ENCODE measurements around the gene DENND1C.
A peak's percentile ranks its signal among the peaks of the same experiment; 100 is the strongest.

The DENND1C gene

DNA sequence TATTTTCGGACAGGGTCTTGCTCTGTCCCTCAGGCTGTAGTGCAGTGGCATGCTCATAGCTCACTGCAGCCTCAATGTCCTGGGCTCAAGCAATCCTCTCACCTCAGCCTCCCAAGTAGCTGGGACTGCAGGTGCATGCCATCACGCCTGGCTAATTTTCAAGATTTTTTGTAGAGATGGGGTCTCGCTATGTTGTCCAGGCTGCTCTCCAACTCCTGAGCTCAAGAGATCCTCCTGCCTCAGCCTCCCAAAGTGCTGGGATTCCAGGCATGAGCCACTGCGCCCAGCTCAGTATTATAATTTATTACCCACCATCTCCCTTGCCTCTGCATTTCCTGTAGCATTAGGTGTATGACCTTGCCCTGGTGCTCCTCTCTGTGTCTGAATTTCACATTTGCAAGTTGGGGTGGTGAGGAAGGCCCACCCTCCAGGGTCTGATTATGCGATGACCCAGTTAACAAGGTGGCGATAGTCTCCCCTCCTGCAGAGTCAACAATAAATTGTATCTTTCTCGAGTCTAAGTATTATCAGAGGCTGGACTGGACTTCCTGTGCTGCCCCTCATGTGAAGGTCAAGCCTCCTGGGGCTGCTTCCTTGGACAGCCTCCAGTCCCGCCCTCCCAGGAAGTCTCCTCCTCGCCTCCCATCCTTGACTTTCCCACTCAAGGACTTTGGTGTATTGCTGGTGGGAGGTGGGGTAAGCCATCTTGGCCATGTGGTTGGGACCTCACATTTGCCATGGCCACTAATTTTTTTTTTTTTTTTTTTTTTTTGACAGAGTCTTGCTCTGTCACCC lies 22.0 kb upstream of the DENND1C start:
- DNase-seq, result no peak

DNA sequence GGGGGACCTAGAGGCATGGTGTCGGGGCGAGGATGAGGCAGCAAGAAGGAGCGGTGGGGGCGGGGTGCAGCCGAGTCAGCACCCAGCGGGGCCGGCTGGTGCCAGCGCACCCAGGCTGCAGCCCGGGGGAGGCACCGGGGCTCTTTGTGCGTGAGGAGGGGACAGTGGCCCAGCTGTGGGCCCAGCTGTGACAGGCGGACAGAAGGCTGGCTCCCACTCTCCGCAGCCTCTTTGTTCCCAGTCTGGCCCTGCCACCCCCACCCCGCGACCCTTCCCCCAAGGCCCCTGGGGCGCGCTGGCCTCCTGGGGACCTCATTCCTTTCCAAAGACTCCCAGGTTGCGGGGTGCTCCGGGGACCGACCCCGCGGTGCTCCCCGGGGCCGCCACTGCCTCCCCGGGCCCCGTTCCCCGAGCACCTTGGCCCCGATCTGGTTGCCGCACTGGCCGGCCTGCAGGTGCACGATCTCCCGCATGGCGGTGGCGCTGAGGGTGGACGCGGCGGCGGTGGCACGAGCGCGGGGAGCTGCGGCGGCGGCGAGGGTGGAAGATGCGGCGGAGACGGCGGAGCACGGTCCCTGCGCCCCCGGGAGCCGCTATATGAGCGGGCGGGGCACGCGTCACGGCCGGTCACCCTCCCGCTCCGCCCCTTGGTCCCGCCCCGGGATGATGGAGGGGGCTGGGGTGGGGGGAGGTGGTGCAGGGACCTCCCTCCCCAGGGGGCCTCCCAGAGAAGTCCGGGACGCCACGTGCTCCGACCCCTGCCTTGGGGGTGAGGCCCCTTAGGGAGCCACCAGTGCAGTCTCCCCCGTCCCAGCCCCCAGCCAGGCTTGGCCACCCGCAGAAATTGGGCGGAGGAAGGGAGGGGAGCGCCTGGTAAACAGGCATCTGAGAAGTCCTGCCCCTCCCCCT lies 20.4 kb upstream of the DENND1C start, which contains the start of gene TUBB4A:
TUBB4A (minus strand) TSS at position 570 of the 909 bp plus-strand sequence; CDS start at position 473, 97 bp downstream.
- peak; percentile 50 to 60 for DNase-seq

DNA sequence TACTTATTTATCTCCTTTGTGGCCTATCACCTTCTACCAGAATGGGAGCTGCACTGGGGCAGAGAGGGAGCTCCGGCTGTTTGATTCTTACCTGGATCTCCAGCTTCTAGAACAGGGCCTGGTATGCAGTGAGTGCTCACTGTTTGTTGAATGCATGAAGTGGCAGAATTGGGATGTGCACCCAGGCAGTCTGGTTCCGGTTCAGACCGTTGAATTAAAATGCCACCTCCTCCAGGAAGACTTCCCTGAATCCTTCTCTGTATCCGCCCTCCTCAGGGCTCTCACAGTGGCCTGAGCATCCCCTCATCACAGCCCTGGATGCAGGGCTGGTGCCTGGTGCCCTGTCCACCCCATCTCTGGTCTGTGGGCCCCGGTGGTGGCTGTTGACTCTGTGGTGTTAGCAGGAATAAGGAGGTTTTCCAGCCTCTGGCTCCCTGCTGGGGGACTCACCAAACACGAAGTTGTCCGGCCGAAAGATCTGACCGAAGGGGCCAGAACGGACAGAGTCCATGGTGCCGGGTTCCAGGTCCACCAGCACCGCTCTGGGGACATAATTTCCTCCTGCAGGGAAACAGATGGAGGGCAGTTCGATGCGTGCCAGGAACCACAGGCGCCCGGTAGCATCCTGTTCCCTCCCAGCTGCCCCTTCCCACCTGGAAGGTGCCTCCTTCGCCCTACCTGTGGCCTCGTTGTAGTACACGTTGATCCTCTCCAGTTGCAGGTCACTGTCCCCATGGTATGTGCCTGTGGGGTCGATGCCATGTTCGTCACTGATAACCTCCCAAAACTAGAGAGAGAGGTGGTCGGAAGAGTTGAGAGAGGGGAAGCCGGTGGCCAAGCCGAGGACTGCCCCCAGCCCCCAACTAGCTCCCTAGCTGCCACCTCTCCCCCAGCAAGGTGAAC lies 19.5 kb upstream of the DENND1C start:
- no peak for DNase-seq

DNA sequence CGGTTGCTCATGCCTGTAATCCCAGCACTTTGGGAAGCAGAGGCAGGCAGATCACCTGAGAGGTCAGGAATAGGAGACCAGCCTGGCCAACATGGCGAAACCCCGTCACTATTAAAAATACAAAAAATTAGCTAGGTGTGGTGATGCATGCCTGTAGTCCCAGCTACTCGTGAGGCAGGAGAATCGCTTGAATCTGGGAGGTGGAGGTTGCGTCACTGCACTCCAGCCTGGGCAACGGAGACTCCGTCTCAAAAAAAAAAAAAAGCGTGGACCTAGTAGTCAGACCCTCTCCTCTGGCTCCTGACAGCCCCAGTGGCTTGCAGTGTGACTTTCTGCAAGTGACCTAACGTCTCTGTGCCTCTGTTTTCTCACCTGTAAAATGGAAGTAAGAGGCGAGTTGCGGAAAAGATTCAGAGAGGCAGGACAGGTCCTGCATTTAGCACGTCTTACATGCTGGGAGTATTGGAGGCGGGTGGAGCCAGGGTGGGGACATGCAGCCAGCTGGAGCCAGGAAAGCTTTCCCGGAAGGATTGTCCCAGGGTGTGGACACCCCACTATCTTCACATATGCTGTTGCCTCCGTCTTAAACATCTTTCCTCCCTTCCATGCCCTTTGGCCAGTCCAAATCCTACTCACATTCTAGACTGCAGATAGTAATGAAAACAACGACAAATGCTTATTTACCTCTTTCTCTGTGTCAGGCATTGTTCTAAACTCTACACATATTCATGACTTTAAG lies 17.6 kb upstream of the DENND1C start:
- DNase-seq, result no peak

DNA sequence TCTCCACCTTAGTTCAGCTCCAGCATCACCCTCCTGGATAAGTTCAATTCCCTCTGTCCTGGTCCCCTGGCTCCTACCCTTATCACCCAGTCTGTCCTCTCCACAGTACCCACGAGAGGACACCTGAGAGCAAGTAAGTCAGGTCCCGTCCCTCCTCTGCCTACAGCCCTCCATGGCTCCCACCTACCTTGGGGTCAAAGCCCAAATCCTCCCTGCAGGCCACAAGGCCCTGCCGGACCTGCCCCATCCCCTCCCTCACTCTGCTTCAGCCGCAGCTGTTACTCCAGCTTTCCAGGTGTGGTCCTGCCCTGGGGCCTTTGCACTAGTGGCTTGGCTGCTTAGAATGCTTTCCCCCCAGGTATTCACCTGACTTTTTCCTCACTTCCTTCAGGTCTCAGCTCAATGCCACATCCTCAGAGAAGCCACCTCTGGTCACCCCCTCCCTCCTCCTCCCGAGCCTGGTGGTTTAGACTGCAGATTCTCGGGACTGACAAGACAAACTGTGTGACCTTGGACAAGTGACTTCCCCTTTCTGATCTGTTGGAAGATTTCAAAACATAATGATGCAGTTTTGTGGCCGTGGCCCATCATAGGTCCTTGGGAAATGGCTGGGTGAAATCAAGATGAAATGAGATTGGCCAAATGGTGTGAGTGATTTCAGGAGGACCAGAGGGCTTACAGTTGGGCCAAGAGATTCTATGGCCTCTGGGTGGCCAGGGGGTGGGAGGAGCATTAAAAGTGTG lies 16.9 kb upstream of the DENND1C start:
- DNase-seq, result no peak

DNA sequence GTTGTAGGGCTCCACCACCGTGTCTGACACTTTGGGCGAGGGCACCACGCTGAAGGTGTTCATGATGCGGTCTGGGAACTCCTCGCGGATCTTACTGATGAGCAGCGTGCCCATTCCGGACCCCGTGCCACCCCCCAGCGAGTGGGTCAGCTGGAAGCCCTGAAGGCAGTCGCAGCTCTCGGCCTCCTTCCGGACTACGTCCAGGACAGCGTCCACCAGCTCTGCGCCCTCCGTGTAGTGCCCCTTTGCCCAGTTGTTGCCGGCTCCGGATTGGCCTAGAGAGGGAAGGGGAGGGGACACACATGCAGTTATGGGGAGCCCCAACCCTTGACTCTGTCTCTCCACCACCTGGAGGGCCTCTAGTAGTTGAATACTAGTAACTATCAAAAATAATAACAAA lies 14.4 kb upstream of the DENND1C start:
- DNase-seq, result no peak

DNA sequence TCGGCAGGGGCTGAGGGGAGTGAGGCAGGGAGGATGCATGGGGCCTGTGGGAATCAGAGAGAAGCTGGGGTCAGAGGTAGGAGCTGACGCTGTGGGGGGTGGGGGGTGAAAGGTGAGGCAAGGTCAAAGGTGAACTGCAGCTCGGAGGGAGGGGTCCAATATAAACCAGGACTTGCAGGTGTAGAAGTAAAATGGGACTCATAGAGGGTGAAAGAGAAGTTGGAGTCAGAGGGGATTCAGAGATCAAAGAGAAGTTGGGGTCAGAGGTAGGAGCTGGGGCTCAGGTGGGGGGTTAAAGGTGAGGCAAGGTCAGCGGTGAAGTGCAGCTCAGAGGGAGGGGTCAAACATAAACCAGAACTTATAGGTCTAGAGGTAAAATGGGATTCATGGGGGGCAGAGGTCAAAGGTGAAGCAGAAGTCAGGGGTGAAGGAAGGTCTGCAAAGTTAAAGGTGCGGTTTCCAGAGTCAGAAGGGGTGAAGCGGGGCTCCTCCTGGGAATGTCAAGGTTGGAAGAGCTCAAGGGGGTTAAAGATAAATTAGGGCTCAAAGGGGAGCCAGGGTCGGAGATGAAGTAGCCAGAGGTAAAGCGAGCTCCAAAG lies 12.9 kb upstream of the DENND1C start:
- DNase-seq, result no peak

DNA sequence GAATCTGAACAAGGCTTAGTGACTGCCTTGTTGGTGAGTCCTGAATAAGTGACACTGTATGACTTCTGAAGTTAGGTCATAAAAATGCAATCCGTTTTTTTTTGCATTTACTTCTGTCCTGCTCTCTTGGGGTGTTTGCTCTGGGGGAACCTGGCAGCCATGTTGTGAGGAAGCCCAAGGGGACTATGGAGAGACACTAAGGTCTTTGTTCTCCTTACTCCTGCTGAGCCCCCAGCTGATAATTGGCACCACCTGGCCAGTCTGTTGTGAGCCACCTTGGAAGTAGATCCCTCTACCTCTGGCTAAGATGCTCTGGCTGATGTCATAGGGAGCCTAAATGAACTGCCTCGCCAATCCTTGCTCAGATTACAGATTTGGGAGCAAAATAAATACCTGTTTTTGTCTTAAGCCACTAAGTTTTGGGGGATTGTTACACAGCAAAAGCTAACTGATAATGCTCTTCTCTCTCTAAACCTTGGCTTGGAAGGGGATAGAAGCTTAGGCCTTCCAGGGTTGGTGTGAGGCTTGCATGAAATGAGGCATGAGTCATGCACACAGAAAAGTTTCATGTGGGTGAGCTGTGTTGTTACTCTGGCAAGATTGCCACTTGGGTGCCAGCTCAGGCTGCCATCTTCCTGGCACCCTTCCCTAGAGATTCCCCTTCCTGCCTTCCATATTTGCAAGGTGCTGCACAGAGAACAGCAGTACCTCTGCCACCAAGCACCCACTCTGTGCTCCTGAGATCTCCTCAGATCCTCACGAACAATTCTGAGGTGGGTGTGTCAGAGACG lies 10.4 kb upstream of the DENND1C start:
- no peak for DNase-seq

DNA sequence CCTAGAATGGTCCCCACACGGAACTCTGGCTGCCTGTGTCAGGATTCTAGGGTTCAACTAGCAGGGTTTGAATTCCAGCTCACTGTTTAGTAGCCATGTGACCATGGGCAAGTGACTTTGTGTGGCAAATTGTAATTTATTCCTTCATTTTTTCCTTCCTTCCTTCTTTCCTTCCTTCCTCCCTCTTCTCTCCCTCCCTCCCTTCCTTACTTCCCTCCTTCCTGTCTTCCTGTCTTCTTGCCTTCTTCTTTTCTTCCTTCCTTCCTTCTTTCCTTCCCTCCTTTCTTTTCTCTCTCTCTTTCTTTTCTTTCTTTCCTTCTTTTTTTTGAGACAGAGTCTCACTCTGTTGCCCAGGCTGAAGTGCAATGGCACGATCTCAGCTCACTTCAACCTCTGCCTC lies 8.5 kb upstream of the DENND1C start:
- no peak for DNase-seq

DNA sequence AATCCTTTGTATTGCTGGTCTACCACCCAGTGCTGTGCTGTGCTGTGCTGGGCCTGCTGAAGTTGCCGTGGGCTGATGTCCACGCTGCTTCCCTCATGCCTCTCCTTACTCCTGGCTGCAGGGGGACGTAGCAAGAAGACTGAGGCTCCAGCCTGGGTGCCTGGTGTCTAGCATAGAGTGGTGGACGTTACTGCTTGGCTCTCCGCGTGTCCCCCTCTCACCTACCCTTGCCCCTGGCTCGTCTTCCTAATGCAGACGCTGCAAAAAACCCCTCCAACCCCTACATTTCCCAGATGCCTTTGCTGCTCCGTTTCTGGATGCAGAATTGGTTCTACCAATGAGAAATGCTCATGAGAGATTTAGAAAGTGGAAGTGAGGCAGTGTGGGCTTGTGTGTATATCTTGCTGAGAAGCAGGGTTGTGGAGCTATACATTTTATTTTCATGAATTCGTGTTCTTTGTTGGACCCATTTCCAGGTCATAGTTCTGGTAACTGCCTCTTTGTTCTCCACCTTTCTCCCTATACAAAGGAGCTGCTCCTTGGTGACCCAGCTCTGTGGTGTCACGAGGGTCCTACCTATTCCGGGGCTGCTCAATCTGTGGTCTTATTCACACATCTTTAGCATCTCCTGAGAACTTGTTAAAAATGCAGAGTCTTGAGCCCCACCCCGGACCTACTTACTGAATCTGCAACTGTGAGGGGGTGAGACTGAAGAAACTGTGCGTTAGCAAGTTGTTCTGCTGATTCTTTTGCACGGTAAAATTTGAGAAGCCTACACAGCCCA lies 7.9 kb upstream of the DENND1C start:
- no peak for DNase-seq

DNA sequence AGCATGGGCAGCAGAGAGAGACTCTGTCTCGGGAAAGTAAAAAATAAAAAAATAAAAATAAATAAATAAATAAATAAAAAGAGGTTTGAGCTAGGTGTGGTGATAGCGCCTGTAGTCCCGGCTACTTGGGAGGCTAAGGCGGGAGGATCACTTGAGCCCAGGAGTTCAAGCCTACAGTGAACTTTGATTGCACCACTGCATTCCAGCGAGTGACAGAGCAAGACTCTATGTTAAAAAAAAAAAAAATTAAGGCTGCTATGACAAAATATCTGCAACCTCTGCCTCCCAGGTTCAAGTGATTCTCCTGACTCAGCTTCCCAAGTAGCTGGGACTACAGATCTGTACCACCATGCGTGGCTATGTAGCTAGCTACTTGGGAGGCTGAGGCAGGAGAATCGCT lies 3.2 kb upstream of the DENND1C start:
- no peak for DNase-seq

DNA sequence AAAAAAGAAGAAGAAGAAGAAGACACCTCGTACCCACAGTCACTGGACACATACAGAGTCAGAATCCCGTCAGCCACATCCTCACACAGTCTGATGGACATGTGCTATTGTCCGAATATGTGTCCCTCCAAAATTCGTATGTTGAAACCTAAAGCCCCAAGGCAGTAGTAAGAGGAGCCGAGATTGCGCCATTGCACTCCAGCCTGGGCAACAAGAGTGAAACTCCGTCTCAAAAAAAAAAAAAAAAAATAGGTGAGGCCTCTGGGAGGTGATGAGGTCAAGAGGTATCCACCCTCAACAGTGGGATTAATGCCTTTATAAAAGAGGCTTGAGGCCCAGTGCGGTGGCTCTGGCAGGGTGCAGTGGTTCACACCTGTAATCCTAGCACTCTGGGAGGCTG lies 2.6 kb upstream of the DENND1C start:
- DNase-seq, result no peak

DNA sequence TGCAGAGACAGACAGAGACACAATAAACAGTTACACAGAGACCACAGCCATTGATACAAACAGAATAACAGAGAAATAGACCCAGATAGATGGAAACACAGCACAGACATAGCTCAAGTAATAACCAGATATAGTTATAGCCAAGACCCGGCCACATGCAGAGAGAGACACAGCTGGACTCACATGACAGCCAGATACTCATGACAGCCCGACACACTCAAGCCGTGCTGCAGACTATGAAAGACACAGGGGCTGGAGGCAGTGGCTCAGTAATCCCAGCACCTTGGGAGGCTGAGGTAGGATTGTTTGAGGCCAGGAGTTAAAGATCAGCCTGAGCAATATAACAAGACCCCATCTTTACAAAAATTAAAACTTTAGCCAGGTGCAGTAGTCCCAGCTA lies 1.6 kb upstream of the DENND1C start:
- DNase-seq, result no peak

DNA sequence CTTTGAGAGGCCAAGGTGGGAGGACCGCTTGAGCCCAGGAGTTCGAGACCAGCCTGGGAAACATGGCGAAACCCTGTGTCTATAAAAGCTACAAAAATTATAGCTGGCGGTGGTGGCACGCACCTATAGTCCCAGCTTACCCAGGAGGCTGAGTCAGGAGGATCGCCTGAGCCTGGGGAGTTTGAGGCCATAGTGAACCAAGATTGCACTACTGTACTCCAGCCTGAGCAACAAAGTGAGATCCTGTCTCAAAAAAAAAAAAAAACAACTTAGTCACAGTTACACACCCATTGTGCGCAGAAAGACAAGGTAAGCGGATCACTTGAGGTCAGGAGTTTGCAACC lies 728 bp upstream of the DENND1C start:
- no peak for DNase-seq

DNA sequence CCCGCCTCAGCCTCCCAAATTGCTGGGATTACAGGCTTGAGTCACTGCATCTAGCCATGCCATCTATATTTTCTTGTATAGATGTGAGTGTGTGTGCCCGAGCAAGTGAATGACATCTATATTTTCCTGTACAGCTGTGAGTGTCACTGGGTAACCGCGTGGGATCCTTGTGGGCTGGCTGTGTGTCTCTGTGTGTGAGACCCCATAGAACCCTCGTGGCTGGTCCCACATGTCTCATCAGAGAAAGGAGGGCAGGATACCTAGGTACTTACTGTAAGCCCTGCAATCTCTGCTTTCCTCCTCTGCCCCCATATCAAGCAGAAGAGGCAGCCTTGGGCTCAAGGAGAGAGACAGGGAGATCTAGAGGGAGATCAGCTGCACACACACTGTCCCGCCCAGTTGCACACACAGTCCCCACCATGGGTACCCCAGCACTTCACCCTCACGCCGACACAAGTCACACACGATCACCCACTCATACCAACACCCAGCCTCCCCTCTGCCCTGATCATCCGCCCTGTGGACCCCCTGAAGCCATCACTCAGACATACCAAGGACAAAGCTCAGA lies 655 bp downstream of the DENND1C start:
- DNase-seq, result peak in 1 of 2 donors; percentile 46

DNA sequence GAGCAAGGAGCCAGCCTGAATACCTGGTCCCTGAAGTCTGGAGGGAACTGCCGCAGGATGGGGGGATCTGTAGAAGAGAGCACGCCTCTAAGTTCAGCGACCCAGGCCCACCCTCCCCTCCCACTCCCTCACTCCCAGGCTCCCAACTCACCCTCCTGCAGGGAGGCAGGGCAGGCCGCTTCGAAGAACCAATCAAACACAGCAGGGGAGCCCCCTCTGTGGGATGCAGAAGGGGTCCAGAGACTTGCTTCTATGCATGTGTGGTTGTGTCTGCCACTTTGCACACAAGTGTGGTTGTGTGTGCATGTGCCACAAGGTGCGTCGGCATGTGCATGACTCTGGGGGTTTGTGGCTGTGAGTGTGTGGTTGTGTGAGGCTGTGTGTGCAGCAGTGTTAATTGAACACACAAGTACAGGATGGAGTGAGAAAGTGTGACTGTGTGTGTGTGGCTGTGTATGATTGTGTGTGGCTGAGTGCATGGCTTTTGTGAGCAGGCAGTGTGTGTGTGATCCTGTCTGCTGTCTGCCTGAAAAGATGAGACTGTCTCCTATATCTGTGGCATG lies 1.7 kb downstream of the DENND1C start:
- DNase-seq, result no peak

DNA sequence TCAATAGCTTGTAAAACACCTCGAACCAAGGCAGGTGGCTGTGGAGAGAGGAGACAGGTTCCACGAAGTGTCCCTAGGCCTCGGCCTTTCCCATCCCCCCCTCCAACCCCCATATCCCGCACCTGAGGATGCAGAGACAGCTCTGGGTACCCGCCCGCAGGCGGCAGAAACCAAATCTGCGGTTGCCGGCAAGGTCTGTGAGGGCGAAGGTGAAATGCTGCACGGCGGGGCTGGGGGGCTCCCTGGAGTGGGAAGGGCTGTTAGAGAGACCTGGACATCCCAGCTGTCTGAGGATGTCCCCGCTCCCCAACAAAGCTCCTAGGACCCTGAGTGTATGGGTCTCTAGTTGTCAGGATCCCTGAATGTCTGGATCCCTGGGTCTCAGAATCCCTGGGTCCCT lies 2.8 kb downstream of the DENND1C start:
- no peak for DNase-seq

DNA sequence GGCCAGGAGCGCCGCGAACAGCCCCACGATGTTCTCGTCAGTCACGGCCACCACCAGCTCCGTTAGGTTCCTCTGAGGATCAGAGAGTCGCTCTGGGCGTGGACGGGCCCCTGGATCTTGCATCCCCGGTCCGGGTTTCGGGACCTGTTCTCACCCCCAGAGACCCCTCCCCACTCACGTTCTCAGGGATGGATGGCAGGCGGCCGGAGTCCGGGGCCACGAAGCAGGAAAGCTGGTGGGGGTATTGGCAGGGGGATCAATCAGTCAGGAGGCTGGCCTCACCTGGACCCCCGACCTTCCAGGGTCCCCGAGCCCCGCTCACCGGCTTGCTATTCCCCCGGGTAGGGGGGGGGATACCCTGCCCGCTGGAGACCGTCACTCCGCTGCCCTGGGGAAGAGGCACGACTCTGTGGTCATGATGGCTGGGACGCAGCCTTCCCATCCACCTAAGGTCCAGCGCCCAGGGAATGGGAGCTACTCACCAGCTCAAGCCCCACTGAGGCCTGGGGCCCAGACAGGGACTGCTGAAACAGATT lies 4.6 kb downstream of the DENND1C start:
- DNase-seq, result no peak
